Neural cell (in vitro differentiated cells): ENCODE results near the gene NUDCD3. TPM values are rescaled to one million over a fixed set of nuclear protein-coding genes. Genes with fewer than 3 reads are reported as not detected.

Experiments
- H2AFZ ChIP-seq: fragments of 200-600, 300-800 bp; sonication (generic), shearing (Covaris generic); 2 replicates; pipeline ENCODE4 v1.6.0; 2014; ENCODE audit warnings: low read depth, mild to moderate bottlenecking, antibody characterized with exemption, low read length, moderate library complexity
- H3F3A ChIP-seq: fragments of 200-600 bp; shearing (Covaris generic); 2 replicates; pipeline ENCODE4 v1.6.1; 2016; ENCODE audit warnings: mild to moderate bottlenecking, moderate library complexity, mixed read lengths, antibody characterized with exemption, low read length; ENCODE audit not compliant: insufficient read depth, poor library complexity, severe bottlenecking
- H3K27ac ChIP-seq: fragments of 200-600, 300-800 bp; sonication (generic), shearing (Covaris generic); 2 replicates; pipeline ENCODE4 v1.5.1; 2014; ENCODE audit warnings: mild to moderate bottlenecking, low read length, moderate library complexity
- H3K27me3 ChIP-seq: fragments of 300-800, 200-600 bp; sonication (generic), shearing (Covaris generic); 2 replicates; pipeline ENCODE4 v1.6.0; 2014; ENCODE audit warnings: mild to moderate bottlenecking, low read depth, low read length, moderate library complexity; ENCODE audit not compliant: insufficient read depth
- H3K36me3 ChIP-seq: fragments of 300-800, 200-600 bp; sonication (generic), shearing (Covaris generic); 2 replicates; pipeline ENCODE4 v1.5.1; 2014; ENCODE audit warnings: mild to moderate bottlenecking, antibody characterized with exemption, low read length, moderate library complexity; ENCODE audit not compliant: insufficient read depth
- H3K4me2 ChIP-seq: fragments of 300-800, 200-600 bp; sonication (generic), shearing (Covaris generic); 2 replicates; pipeline ENCODE4 v1.6.0; 2014; ENCODE audit warnings: mild to moderate bottlenecking, low read length
- H3K4me3 ChIP-seq: fragments of 300-800, 200-600 bp; sonication (generic), shearing (Covaris generic); 2 replicates; pipeline ENCODE4 v1.5.1; 2014; ENCODE audit warnings: mild to moderate bottlenecking, low read length, moderate library complexity
- H3K79me2 ChIP-seq: fragments of 200-600 bp; shearing (Covaris generic); replicated peaks from 2 replicates; pipeline ENCODE4 v1.6.0; 2014; ENCODE audit warnings: mild to moderate bottlenecking, low read length, moderate library complexity; ENCODE audit not compliant: insufficient read depth
- H3K9ac ChIP-seq: fragments of 300-800, 200-600 bp; sonication (generic), shearing (Covaris generic); 2 replicates; pipeline ENCODE4 v1.6.1; 2016; ENCODE audit warnings: mild to moderate bottlenecking, low read length, mixed read lengths
- H3K9me2 ChIP-seq: fragments of 200-600 bp; shearing (Covaris generic); 2 replicates; pipeline ENCODE4 v1.6.1; 2016; ENCODE audit warnings: mild to moderate bottlenecking, low read length, mixed read lengths; ENCODE audit not compliant: insufficient read depth
- H3K9me3 ChIP-seq: fragments of 200-600, 300-800 bp; sonication (generic), shearing (Covaris generic); 2 replicates; pipeline ENCODE4 v1.6.1; 2016; ENCODE audit warnings: mild to moderate bottlenecking, mixed run types, low read length, moderate library complexity, mixed read lengths
- H4K20me1 ChIP-seq: fragments of 200-600 bp; shearing (Covaris generic); 2 replicates; pipeline ENCODE4 v1.6.1; 2016; ENCODE audit warnings: mild to moderate bottlenecking, mixed run types; ENCODE audit not compliant: insufficient read depth
- CTCF ChIP-seq: fragments of 450-650 bp; IDR thresholded peaks from 2 replicates; pipeline ENCODE4 v1.5.1; 2014; ENCODE audit warnings: antibody characterized with exemption, mild to moderate bottlenecking, moderate library complexity; ENCODE audit not compliant: poor library complexity, severe bottlenecking
- EP300 ChIP-seq: fragments of 450-650 bp; conservative IDR thresholded peaks from 2 replicates; pipeline ENCODE4 v1.6.1; 2014; ENCODE audit warnings: antibody characterized with exemption, mild to moderate bottlenecking, moderate library complexity; ENCODE audit not compliant: poor library complexity, severe bottlenecking
- EZH2 ChIP-seq: fragments of 200-600, 300-800 bp; shearing (Covaris generic), sonication (generic); IDR thresholded peaks from 2 replicates; pipeline ENCODE4 v1.6.1; 2014; ENCODE audit warnings: antibody characterized with exemption, low read length, borderline replicate concordance, mild to moderate bottlenecking; ENCODE audit not compliant: insufficient read depth, poor library complexity, severe bottlenecking
- MXI1 ChIP-seq: fragments of 450-650 bp; conservative IDR thresholded peaks from 2 replicates; pipeline ENCODE4 v1.6.1; 2014; ENCODE audit warnings: antibody characterized with exemption, mild to moderate bottlenecking; ENCODE audit not compliant: poor library complexity, severe bottlenecking
- POLR2AphosphoS5 ChIP-seq: IDR thresholded peaks from 2 replicates; pipeline ENCODE4 v1.6.1; 2012
- RAD21 ChIP-seq: fragments of 450-650 bp; conservative IDR thresholded peaks from 2 replicates; pipeline ENCODE4 v1.6.1; 2014; ENCODE audit warnings: antibody characterized with exemption, mild to moderate bottlenecking, moderate library complexity
- REST ChIP-seq: IDR thresholded peaks from 2 replicates; pipeline ENCODE4 v1.6.1; 2012; ENCODE audit warnings: borderline replicate concordance
- SMC3 ChIP-seq: fragments of 450-650 bp; conservative IDR thresholded peaks from 2 replicates; pipeline ENCODE4 v1.6.1; 2014; ENCODE audit warnings: antibody characterized with exemption, mild to moderate bottlenecking, moderate library complexity; ENCODE audit not compliant: poor library complexity
- TAF1 ChIP-seq: IDR thresholded peaks from 2 replicates; pipeline ENCODE4 v1.6.1; 2012; ENCODE audit warnings: low read depth
- polyA plus RNA-seq: library from polyadenylated mRNA; depleted of rRNA; stranded (reverse); fragments of >200 nt; gene quantifications from 2 replicates; pipeline ENCODE4 v1.2.3, GENCODE V29; 2014

Gene NUDCD3
- polyA plus RNA-seq, 1 donor from 2014 or later: 69.9 TPM

GRCh38 chr7:44338600-44338999 is 151.9 kb downstream of the NUDCD3 start:
- Histone ChIP-seq H3K27ac (no peak overlapping the region), H3F3A (no peaks in the 10 kb centered on the region), H3K79me2 (no peaks in the 10 kb centered on the region), H3K9me2 (no peaks in the 10 kb centered on the region), H3K36me3 (no peaks in the 10 kb centered on the region), H3K4me3 (no peak overlapping the region), H3K9me3 (peaks cover 4% of the 10 kb centered on the region), H3K4me2 (no peak overlapping the region), H3K9ac (no peak overlapping the region), H2AFZ (no peak overlapping the region), H3K27me3 (no peaks in the 10 kb centered on the region), H4K20me1 (no peaks in the 10 kb centered on the region)
- TF ChIP-seq RAD21: no peak
- TF ChIP-seq SMC3: no peak
- TF ChIP-seq EP300: no peak
- no peak for TF ChIP-seq MXI1
- TF ChIP-seq CTCF: no peak
- TF ChIP-seq POLR2AphosphoS5: no peak
- TF ChIP-seq TAF1: no peak
- no peak for TF ChIP-seq EZH2
- TF ChIP-seq REST: no peak

DNA sequence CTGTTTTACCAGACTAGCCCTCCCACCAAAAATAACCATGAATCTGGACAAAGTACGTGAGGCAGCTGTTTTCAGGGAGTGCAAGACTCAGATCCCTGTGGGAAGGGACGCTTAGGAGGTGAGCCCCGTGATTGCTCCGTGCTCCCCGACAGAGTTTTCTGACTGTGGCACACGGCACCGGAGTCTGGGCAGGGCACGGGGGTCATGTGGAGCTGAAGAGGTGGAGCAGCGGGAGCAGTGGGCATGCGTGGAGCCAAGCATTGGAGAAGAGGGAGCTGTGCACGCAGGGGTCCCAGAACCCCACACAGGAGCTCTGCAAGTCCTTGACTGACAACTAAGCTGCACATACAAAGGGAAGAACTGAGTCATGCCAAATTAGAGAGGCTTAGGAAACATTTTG is 154.0 kb downstream of the NUDCD3 start:
- Histone ChIP-seq H3K9me2 (no peaks in the 10 kb centered on the region), H3K27ac (no peak overlapping the region)

More for the DNA sequence above, 154.0 kb downstream of the NUDCD3 start:
- Histone ChIP-seq H3K36me3 (no peaks in the 10 kb centered on the region), H3K9me3 (peaks cover 4% of the 10 kb centered on the region), H3K4me3 (no peak overlapping the region), H4K20me1 (no peaks in the 10 kb centered on the region), H3K4me2 (no peak overlapping the region), H2AFZ (no peak overlapping the region), H3K9ac (no peak overlapping the region), H3F3A (no peaks in the 10 kb centered on the region), H3K79me2 (no peaks in the 10 kb centered on the region), H3K27me3 (no peaks in the 10 kb centered on the region)
- TF ChIP-seq TAF1 (no peak), RAD21 (no peak), SMC3 (no peak), CTCF (no peak), REST (no peak), EP300 (no peak), EZH2 (no peak), POLR2AphosphoS5 (no peak), MXI1 (no peak)
